CD14-positive monocyte (primary cell): ENCODE results near the gene BRMS1. TPM values are rescaled to one million over a fixed set of nuclear protein-coding genes. Genes with fewer than 3 reads are reported as not detected.

ENCODE experiments used
- DNase-seq, 3 donors: peaks; one replicate each; pipeline ENCODE4 v3.0.0-alpha.2; 2011 to 2022
- H2AFZ ChIP-seq: 2 replicates; pipeline ENCODE4 v1.6.0; 2012; ENCODE audit warnings: mild to moderate bottlenecking, low read depth, low read length, inconsistent platforms; ENCODE audit not compliant: insufficient read depth, poor library complexity, severe bottlenecking
- H3K27ac ChIP-seq, 2 donors: 1 replicate in 1 of 2; 2 replicates in 1 of 2; pipeline ENCODE4 v1.5.1; 2012 to 2013; ENCODE audit warnings: low read length in 2 of 2, control low read depth in 1 of 2, inconsistent platforms in 1 of 2, low read depth in 1 of 2, mild to moderate bottlenecking in 1 of 2
- H3K27me3 ChIP-seq, 2 donors: one replicate each; pipeline versions ENCODE4 v1.6.0 to v1.6.1; 2011 to 2013; ENCODE audit warnings: low read length in 2 of 2; ENCODE audit not compliant: control insufficient read depth in 2 of 2, insufficient read depth in 2 of 2
- H3K36me3 ChIP-seq, 2 donors: replicated peaks in 1 of 2; 1 replicate in 1 of 2; 2 replicates in 1 of 2; pipeline versions ENCODE4 v1.5.1 to v1.6.1; 2012 to 2013; ENCODE audit warnings: low read length in 2 of 2, control low read depth in 1 of 2, inconsistent platforms in 1 of 2, mild to moderate bottlenecking in 1 of 2; ENCODE audit not compliant: insufficient read depth in 2 of 2, control insufficient read depth in 1 of 2
- H3K4me1 ChIP-seq, 2 donors: 1 replicate in 1 of 2; 2 replicates in 1 of 2; pipeline versions ENCODE4 v1.5.1 to v1.6.1; 2012 to 2013; ENCODE audit warnings: low read length in 2 of 2, control low read depth in 1 of 2, inconsistent platforms in 1 of 2, mild to moderate bottlenecking in 1 of 2, moderate library complexity in 1 of 2; ENCODE audit not compliant: insufficient read depth in 2 of 2, control insufficient read depth in 1 of 2
- H3K4me2 ChIP-seq: replicated peaks from 2 replicates; pipeline ENCODE3; 2012; ENCODE audit warnings: low read length, moderate library complexity, mild to moderate bottlenecking; ENCODE audit not compliant: poor library complexity, severe bottlenecking; ENCODE audit errors: extremely low read depth
- H3K4me3 ChIP-seq, 3 experiments: fragments of 200-600 bp in 1 of 3; sonication (generic) in 1 of 3; replicated peaks in 1 of 3; 1 replicate in 2 of 3; 2 replicates in 1 of 3; pipeline ENCODE4 v1.5.1; 2011 to 2013; ENCODE audit warnings: low read length in 3 of 3, mild to moderate bottlenecking in 3 of 3, control low read depth in 2 of 3, low read depth in 2 of 3, inconsistent platforms in 1 of 3, moderate library complexity in 1 of 3
- H3K79me2 ChIP-seq: 2 replicates; pipeline ENCODE4 v1.6.0; 2012; ENCODE audit warnings: mild to moderate bottlenecking, control low read depth, inconsistent platforms, low read length, moderate library complexity; ENCODE audit not compliant: insufficient read depth
- H3K9ac ChIP-seq: 2 replicates; pipeline ENCODE4 v1.6.0; 2017; ENCODE audit warnings: low read length, mild to moderate bottlenecking; ENCODE audit not compliant: insufficient read depth, poor library complexity, severe bottlenecking
- H3K9me3 ChIP-seq, 2 donors: replicated peaks in 1 of 2; 1 replicate in 1 of 2; 2 replicates in 1 of 2; pipeline versions ENCODE4 v1.5.1 to v1.6.1; 2012 to 2013; ENCODE audit warnings: low read length in 2 of 2, control low read depth in 1 of 2; ENCODE audit not compliant: control insufficient read depth in 1 of 2, insufficient read depth in 1 of 2
- H4K20me1 ChIP-seq: 2 replicates; pipeline ENCODE4 v1.6.0; 2012; ENCODE audit warnings: mild to moderate bottlenecking, low read length, control low read depth, moderate library complexity; ENCODE audit not compliant: insufficient read depth
- H3K27ac Mint-ChIP-seq, 7 donors: one replicate each; pipeline ENCODE4 v1.8.0; 2020; ENCODE audit warnings: mild to moderate bottlenecking in 7 of 7, mixed read lengths in 7 of 7, moderate library complexity in 6 of 7, inconsistent platforms in 2 of 7
- H3K27me3 Mint-ChIP-seq, 3 donors: one replicate each; pipeline ENCODE4 v1.8.0; 2021 to 2022; ENCODE audit warnings: low read depth in 3 of 3, mild to moderate bottlenecking in 3 of 3, mixed read lengths in 3 of 3, moderate library complexity in 3 of 3, inconsistent platforms in 1 of 3
- H3K36me3 Mint-ChIP-seq, 2 donors: one replicate each; pipeline ENCODE4 v1.8.0; 2020; ENCODE audit warnings: mixed read lengths in 2 of 2, inconsistent platforms in 1 of 2, mild to moderate bottlenecking in 1 of 2
- H3K4me1 Mint-ChIP-seq: one replicate; pipeline ENCODE4 v1.8.0; 2020; ENCODE audit warnings: mild to moderate bottlenecking, mixed read lengths
- H3K4me3 Mint-ChIP-seq, 2 donors: one replicate each; pipeline ENCODE4 v1.8.0; 2020; ENCODE audit warnings: mild to moderate bottlenecking in 2 of 2, mixed read lengths in 2 of 2, moderate library complexity in 1 of 2
- H3K9me3 Mint-ChIP-seq, 7 donors: one replicate each; pipeline ENCODE4 v1.8.0; 2020 to 2022; ENCODE audit warnings: mixed read lengths in 7 of 7, mild to moderate bottlenecking in 6 of 7, moderate library complexity in 6 of 7, inconsistent platforms in 2 of 7
- CTCF ChIP-seq: fragments of 200-600 bp; IDR thresholded peaks from one replicate; pipeline ENCODE4 v1.8.0; 2022; ENCODE audit warnings: antibody characterized with exemption, mild to moderate bottlenecking
- WGBS: methylation state at CpG from one replicate; pipeline ENCODE4 v1.1.5; 2013; ENCODE audit warnings: missing lambda C conversion rate; ENCODE audit not compliant: insufficient coverage; 5-methylcytosine and 5-hydroxymethylcytosine counted together
- intact Hi-C, 2 donors: fragments of 100-400 bp; cut with micrococcal nuclease; formaldehyde crosslinking; loops; one replicate each; pipeline versions ENCODE4 v1.15.0 to v1.15.1; 2023
- polyA plus RNA-seq, 3 donors: library from polyadenylated mRNA; depleted of rRNA in 1 of 3; unstranded in 2 of 3; stranded (reverse) in 1 of 3; fragments of 300-500 nt in 2 of 3; fragments of >200 nt in 1 of 3; fragmentation: Illumina TruSeq in 2 of 3; gene quantifications; 1 replicate in 2 of 3; 2 replicates in 1 of 3; pipeline ENCODE4 v1.2.3, GENCODE V29; 2012 to 2021

BRMS1 gene
- polyA plus RNA-seq, 3 donors, result 49.0 to 65.2 (median 62.0) TPM

- no peaks in the 10 kb centered on the region for H3K9me3 ChIP-seq
- H3K79me2 ChIP-seq, result peaks cover 13% of the 10 kb centered on the region
- H4K20me1 ChIP-seq, result peaks cover 33% of the 10 kb centered on the region
- intact Hi-C loops, result no loop called here
- no peak for DNase-seq
- peaks cover 0 to 3% (median 0%) of the 10 kb centered on the region in 3 donors for H3K27me3 Mint-ChIP-seq
- H3K4me1 ChIP-seq, result peaks cover 33 to 41% of the 10 kb centered on the region in 2 donors
- peaks cover 30 to 39% of the 10 kb centered on the region in 2 donors for H3K36me3 ChIP-seq
- no peak overlapping the region for H3K4me3 Mint-ChIP-seq
- H3K27me3 ChIP-seq, result no peaks in the 10 kb centered on the region
- peak overlapping the region in 2 of 7 donors; percentile 46 to 50 for H3K27ac Mint-ChIP-seq
- no peak overlapping the region for H3K27ac ChIP-seq
- no peak for TF ChIP-seq CTCF
- H3K4me1 Mint-ChIP-seq, result peaks cover 41% of the 10 kb centered on the region
- no peak overlapping the region for H3K9ac ChIP-seq
- H3K9me3 Mint-ChIP-seq, result no peaks in the 10 kb centered on the region
- no peak overlapping the region for H3K4me2 ChIP-seq
- H3K36me3 Mint-ChIP-seq, result peaks cover 27 to 38% of the 10 kb centered on the region in 2 donors
- H2AFZ ChIP-seq, result no peak overlapping the region
- 93% methylated on average over 13 of the region's 18 CpGs for WGBS
- H3K4me3 ChIP-seq, result no peak overlapping the region
Measured at GRCh38 chr11:66332371-66333219, 12.3 kb downstream of the BRMS1 start.

- intact Hi-C loops, result no loop called here
- Histone ChIP-seq H3K27me3 (no peaks in the 10 kb centered on the region), H3K27ac (no peak overlapping the region), H4K20me1 (peaks cover 29% of the 10 kb centered on the region), H2AFZ (no peak overlapping the region), H3K4me1 (peaks cover 29 to 34% of the 10 kb centered on the region in 2 donors), H3K36me3 (peaks cover 25 to 32% of the 10 kb centered on the region in 2 donors), H3K9ac (no peak overlapping the region), H3K79me2 (peaks cover 13% of the 10 kb centered on the region), H3K9me3 (no peaks in the 10 kb centered on the region), H3K4me2 (no peak overlapping the region), H3K4me3 (no peak overlapping the region)
- H3K4me3 Mint-ChIP-seq, result no peak overlapping the region
- H3K27me3 Mint-ChIP-seq, result peaks cover 0 to 3% (median 0%) of the 10 kb centered on the region in 3 donors
- TF ChIP-seq CTCF, result no peak
- H3K27ac Mint-ChIP-seq, result peak overlapping the region in 1 of 7 donors; percentile 46
- H3K4me1 Mint-ChIP-seq, result peaks cover 34% of the 10 kb centered on the region
- H3K9me3 Mint-ChIP-seq, result no peaks in the 10 kb centered on the region
- H3K36me3 Mint-ChIP-seq, result peaks cover 22 to 29% of the 10 kb centered on the region in 2 donors
- no peak for DNase-seq
- 96% methylated on average over 8 of the region's 12 CpGs for WGBS
Measured at GRCh38 chr11:66331542-66332370, 13.1 kb downstream of the BRMS1 start.
